LNCaP clone FGC (cell line): ENCODE measurements around the gene DNAJC3.
"Not testable (repeated sequence)": the region's sequence is repeated elsewhere in the genome, so short reads cannot be mapped to it uniquely, and the experiment has no call there.

ENCODE experiments used
- DNase-seq: peaks from one replicate; pipeline ENCODE4 v3.0.0-alpha.2; 2011; ENCODE audit warnings: low read depth
- H3K4me3 ChIP-seq: 2 replicates; pipeline ENCODE4 v1.5.1; 2011; ENCODE audit warnings: mild to moderate bottlenecking, low read depth, low read length, control low read depth
- CTCF ChIP-seq: IDR thresholded peaks from 2 replicates; pipeline ENCODE4 v1.5.1; 2012; ENCODE audit warnings: mild to moderate bottlenecking; ENCODE audit not compliant: control insufficient read depth, insufficient read depth; ENCODE audit errors: extremely low read depth

The DNAJC3 gene

DNA sequence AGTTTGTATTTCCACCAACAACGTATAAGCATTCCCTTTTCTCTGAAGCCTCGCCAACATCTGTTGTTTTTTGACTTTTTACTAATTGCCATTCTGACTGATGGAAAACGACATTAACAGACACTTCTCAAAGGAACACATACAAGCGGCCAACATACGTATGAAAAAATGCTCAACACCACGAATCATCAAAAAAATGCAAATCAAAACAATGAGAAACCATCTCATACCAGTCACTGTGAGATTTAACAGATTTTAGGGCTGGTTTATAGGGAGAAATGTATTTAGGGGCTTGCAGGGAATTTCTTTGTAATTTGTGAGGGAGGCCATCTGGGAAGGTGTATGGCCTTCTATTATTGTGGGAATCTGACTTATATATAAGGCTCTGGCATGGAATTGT, 29.6 kb upstream of the DNAJC3 start:
- H3K4me3 ChIP-seq, result no peak overlapping the region
- DNase-seq, result no peak
- TF ChIP-seq CTCF, result no peak

DNA sequence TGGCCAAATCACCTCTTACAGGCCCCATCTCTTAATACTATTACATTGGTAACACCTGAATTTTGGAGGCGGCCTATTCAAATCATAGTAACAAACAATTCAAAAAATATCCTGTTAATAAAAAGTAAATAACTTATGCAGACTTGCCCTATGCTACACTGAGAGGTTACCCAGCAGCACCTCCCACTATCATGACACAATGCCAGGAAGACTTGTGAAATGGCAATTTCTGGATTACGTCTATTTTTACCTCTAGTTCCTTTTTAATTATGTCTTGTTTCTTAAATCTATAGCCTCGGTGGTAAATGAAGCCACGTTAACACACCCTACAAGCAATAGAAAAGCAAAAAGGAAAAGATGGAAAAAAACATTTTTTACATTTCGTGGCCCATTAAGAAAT, 26.2 kb upstream of the DNAJC3 start:
- H3K4me3 ChIP-seq, result no peak overlapping the region
- no peak for TF ChIP-seq CTCF
- DNase-seq, result no peak

GRCh38 chr13:95652244-95652764, 24.6 kb upstream of the DNAJC3 start:
- DNase-seq, result no peak
- TF ChIP-seq CTCF, result no peak
- no peak overlapping the region for H3K4me3 ChIP-seq

- H3K4me3 ChIP-seq, result no peak overlapping the region
- no peak for DNase-seq
- no peak for TF ChIP-seq CTCF
Measured at GRCh38 chr13:95652821-95653220, 24.1 kb upstream of the DNAJC3 start.

DNA sequence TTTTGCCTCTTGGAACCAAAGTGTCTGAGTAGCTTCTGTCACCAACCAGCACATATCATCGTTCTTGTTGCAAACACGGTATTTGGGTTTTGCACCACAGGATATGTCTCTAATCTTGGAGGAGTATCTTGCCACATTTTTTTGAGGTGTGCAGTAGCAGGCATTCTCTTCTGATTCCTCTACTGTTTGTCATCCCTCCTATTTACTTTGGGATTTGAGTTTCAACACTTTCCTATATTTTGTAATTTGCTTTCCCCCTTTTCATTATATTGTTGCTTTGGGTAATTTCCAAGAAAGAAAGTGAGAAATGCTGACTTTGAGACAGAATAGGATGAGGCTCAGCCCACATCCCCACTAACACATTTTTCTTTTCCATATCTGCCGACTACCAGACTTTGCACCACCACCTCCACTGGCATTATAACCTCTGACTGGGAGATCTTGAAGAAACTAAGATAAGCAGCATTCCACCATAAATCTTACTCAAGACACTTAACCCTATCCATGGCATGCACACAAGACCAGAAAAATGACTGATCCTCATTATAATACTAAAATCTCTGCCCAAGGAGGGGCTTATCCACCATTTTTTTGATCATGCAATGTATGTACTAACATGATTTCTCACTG, 20.4 kb upstream of the DNAJC3 start:
- H3K4me3 ChIP-seq, result no peak overlapping the region
- no peak for TF ChIP-seq CTCF
- DNase-seq, result no peak

DNA sequence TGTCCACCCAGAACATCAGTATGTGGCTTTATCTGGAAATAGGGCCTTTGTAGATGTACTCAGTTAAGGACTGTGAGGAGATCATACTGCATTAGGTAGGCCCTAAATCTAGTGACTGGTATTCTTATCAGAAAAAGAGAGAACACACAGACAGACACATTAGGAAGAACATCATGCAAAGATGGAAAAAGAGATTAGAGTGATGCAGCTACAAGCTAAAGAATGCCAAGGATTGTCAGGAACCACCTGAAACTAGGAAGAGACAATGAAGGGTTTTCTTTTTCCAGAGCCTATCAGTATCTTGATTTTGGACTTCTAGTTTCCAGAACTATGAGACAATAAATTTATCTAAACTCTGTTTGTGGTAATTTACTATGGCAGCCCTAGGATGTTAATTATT, 17.4 kb upstream of the DNAJC3 start:
- DNase-seq, result peak; percentile 56
- H3K4me3 ChIP-seq, result no peak overlapping the region
- TF ChIP-seq CTCF, result no peak

DNA sequence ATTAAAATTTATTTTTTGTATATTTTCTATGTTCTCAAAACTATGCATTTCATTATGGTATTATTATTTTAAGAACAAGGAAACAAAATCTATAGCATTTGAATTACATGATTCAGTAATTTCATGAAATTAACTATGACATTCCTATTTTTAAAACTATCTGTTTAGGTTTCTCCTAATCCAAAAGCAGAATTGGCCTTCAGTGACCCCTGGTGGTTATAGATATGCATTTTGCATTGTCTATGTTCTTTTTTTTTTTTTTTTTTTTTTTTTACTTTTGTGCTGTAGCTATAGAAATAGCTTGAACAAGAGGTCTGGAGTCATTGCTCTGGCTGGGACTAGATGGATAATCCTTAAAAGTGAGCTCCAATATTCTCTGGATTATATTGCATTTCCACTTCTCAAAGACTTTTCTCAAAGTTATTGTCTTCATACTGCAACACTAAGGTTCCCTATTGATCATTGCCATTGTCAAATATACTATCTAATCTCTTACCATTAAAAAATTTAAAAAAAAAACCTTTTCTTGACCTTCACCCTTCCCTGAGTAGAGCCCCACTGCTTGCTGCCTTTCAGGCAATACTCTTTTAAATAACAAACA, 15.9 kb upstream of the DNAJC3 start:
- no peak overlapping the region for H3K4me3 ChIP-seq
- TF ChIP-seq CTCF, result peak; percentile 47
- no peak for DNase-seq

GRCh38 chr13:95667235-95667634, 9.7 kb upstream of the DNAJC3 start:
- DNase-seq, result not testable (repeated sequence)

More at GRCh38 chr13:95667235-95667634, 9.7 kb upstream of the DNAJC3 start:
- H3K4me3 ChIP-seq, result not testable (repeated sequence)
